Measurements from ENCODE around the gene CPT1A. TPM values are rescaled to one million over a fixed set of nuclear protein-coding genes. Genes with fewer than 3 reads are reported as not detected.

CPT1A gene
- polyA plus RNA-seq, 1 donor (not counting 4 experiments of a cell fraction or from before 2014, with no cell fraction given) = 12.9 TPM

DNA sequence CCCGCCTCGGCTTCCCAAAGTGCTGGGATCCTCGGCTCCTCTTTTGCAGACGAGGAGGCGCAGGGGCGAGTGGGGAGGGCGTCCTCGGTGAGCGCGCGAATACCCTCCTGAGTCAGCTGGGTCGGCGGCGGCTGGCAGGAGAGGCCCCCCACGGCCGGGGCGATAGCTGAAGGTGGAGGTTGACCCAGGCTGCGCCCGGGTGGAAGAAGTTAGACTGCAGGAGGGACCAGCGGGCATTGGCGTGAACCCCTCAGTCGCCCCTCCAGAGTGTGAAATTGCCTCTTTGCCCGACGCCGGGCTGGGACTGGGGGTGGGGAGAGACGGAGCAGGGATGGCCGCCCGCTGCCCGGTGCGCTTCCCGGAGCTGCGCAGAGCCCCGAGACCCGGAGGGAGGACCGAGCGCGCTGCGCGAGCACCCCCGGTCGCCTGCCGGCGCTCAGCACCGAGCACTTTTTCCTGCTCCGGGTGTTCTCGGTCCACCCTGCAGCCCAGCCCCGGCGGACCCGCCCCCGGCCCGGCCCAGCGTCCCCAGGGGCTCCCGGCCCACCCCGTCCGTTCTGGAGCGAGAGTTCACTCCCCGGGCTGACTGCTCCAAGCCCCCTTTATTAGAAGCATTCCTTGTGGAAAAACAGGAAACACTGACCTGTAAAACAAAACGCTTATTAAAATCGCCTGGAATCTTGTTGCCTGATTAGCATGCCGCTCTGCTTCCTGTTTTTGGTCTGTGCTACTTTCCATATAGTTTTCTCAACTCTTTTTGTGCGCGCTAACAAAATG is 13.7 kb upstream of the CPT1A start:
- Histone ChIP-seq H3K4me2 (ENCODE audit: control insufficient read depth, extremely low read depth, insufficient read depth, low read depth, low read length) (no peak overlapping the region), H3K79me2 (ENCODE audit: control insufficient read depth, insufficient read depth, low read length) (no peaks in the 10 kb centered on the region), H3K27me3 (ENCODE audit: control insufficient read depth, extremely low read depth, insufficient read depth, low read length) (peaks cover 33% of the 10 kb centered on the region), H3K4me3 (ENCODE audit: control insufficient read depth in 2 of 3, extremely low read depth in 1 of 3, insufficient read depth in 2 of 3, low read depth in 1 of 3, low read length in 3 of 3) (no peak overlapping the region), H3K9me3 (ENCODE audit: control insufficient read depth, low read depth, low read length) (no peaks in the 10 kb centered on the region), H3K27ac (ENCODE audit: control insufficient read depth, insufficient read depth, low read length) (no peak overlapping the region), H2AFZ (ENCODE audit: control insufficient read depth, low read length) (no peak overlapping the region), H3K9ac (ENCODE audit: control insufficient read depth, extremely low read depth, insufficient read depth, low read length) (no peak overlapping the region), H3K4me1 (ENCODE audit: control insufficient read depth, extremely low read depth, insufficient read depth, low read length) (peaks cover 2% of the 10 kb centered on the region), H3K36me3 (ENCODE audit: control insufficient read depth in 2 of 2, extremely low read depth in 1 of 2, insufficient read depth in 2 of 2, low read length in 2 of 2) (no peaks in the 10 kb centered on the region), H3K9me1 (ENCODE audit: control insufficient read depth, extremely low read depth, insufficient read depth, low read length) (no peaks in the 10 kb centered on the region), H4K20me1 (ENCODE audit: control insufficient read depth, extremely low read depth, insufficient read depth, low read length) (no peaks in the 10 kb centered on the region)
- dilution Hi-C loops (cut with MboI; ENCODE audit: extremely low pct_ligation_motif_present, low sequenced_read_pairs) = no loop called here
- DNase-seq (ENCODE audit: low read depth, low spot score) (no peak), FAIRE-seq (no peak)
- TF ChIP-seq EZH2 (IDR thresholded peaks at IDR 0.05; ENCODE audit: low read length) = peak; percentile 66
- TF ChIP-seq, protein P1, sequence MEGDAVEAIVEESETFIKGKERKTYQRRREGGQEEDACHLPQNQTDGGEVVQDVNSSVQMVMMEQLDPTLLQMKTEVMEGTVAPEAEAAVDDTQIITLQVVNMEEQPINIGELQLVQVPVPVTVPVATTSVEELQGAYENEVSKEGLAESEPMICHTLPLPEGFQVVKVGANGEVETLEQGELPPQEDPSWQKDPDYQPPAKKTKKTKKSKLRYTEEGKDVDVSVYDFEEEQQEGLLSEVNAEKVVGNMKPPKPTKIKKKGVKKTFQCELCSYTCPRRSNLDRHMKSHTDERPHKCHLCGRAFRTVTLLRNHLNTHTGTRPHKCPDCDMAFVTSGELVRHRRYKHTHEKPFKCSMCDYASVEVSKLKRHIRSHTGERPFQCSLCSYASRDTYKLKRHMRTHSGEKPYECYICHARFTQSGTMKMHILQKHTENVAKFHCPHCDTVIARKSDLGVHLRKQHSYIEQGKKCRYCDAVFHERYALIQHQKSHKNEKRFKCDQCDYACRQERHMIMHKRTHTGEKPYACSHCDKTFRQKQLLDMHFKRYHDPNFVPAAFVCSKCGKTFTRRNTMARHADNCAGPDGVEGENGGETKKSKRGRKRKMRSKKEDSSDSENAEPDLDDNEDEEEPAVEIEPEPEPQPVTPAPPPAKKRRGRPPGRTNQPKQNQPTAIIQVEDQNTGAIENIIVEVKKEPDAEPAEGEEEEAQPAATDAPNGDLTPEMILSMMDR (optimal IDR thresholded peaks at IDR 0.05 in 1 of 3, IDR thresholded peaks at IDR 0.05 in 1 of 3, conservative IDR thresholded peaks at IDR 0.05 in 1 of 3; ENCODE audit: extremely low read depth in 1 of 3, insufficient read depth in 2 of 3, low read length in 3 of 3) = no peak

GRCh38 chr11:68854273-68854958 is 12.7 kb upstream of the CPT1A start:
- no peaks in the 10 kb centered on the region for H3K9me1 ChIP-seq (ENCODE audit: control insufficient read depth, extremely low read depth, insufficient read depth, low read length)

More at GRCh38 chr11:68854273-68854958, 12.7 kb upstream of the CPT1A start:
- H4K20me1 ChIP-seq (ENCODE audit: control insufficient read depth, extremely low read depth, insufficient read depth, low read length) = no peaks in the 10 kb centered on the region
- no peak for FAIRE-seq
- H3K27me3 ChIP-seq (ENCODE audit: control insufficient read depth, extremely low read depth, insufficient read depth, low read length) = peaks cover 33% of the 10 kb centered on the region
- no peaks in the 10 kb centered on the region for H3K36me3 ChIP-seq (ENCODE audit: control insufficient read depth in 2 of 2, extremely low read depth in 1 of 2, insufficient read depth in 2 of 2, low read length in 2 of 2)
- peaks cover 2% of the 10 kb centered on the region for H3K4me1 ChIP-seq (ENCODE audit: control insufficient read depth, extremely low read depth, insufficient read depth, low read length)
- TF ChIP-seq, protein P1 (optimal IDR thresholded peaks at IDR 0.05 in 1 of 3, IDR thresholded peaks at IDR 0.05 in 1 of 3, conservative IDR thresholded peaks at IDR 0.05 in 1 of 3; ENCODE audit: extremely low read depth in 1 of 3, insufficient read depth in 2 of 3, low read length in 3 of 3) = no peak
- peak; percentile 24 for TF ChIP-seq EZH2 (IDR thresholded peaks at IDR 0.05; ENCODE audit: low read length)
- no peak overlapping the region for H3K27ac ChIP-seq (ENCODE audit: control insufficient read depth, insufficient read depth, low read length)
- H3K4me3 ChIP-seq (ENCODE audit: control insufficient read depth in 2 of 3, extremely low read depth in 1 of 3, insufficient read depth in 2 of 3, low read depth in 1 of 3, low read length in 3 of 3) = no peak overlapping the region
- no peak for DNase-seq (ENCODE audit: low read depth, low spot score)
- H3K79me2 ChIP-seq (ENCODE audit: control insufficient read depth, insufficient read depth, low read length) = no peaks in the 10 kb centered on the region
- dilution Hi-C loops (cut with MboI; ENCODE audit: extremely low pct_ligation_motif_present, low sequenced_read_pairs) = no loop called here
- H2AFZ ChIP-seq (ENCODE audit: control insufficient read depth, low read length) = no peak overlapping the region
- H3K4me2 ChIP-seq (ENCODE audit: control insufficient read depth, extremely low read depth, insufficient read depth, low read depth, low read length) = no peak overlapping the region
- H3K9me3 ChIP-seq (ENCODE audit: control insufficient read depth, low read depth, low read length) = no peaks in the 10 kb centered on the region
- H3K9ac ChIP-seq (ENCODE audit: control insufficient read depth, extremely low read depth, insufficient read depth, low read length) = no peak overlapping the region
